ENCODE measurements around the gene ITGB7.
"Not testable (repeated sequence)": the region's sequence is repeated elsewhere in the genome, so short reads cannot be mapped to it uniquely, and the experiment has no call there.

The ITGB7 gene

GRCh38 chr12:53176750-53177149 is 30.3 kb downstream of the ITGB7 start:
- DNase-seq: no peak

GRCh38 chr12:53174881-53175491 is 32.1 kb downstream of the ITGB7 start:
- no peak for DNase-seq

- DNase-seq: no peak
Measured at GRCh38 chr12:53173085-53173715, 33.9 kb downstream of the ITGB7 start.

- DNase-seq: no peak
Measured at GRCh38 chr12:53172352-53172751, 34.7 kb downstream of the ITGB7 start.

GRCh38 chr12:53171725-53172329 is 35.2 kb downstream of the ITGB7 start:
- DNase-seq: no peak

GRCh38 chr12:53170876-53171724 is 36.0 kb downstream of the ITGB7 start:
- no peak for DNase-seq

- DNase-seq: no peak
Measured at GRCh38 chr12:53170215-53170614, 36.8 kb downstream of the ITGB7 start.

- no peak for DNase-seq
Measured at GRCh38 chr12:53169644-53170043, 37.4 kb downstream of the ITGB7 start.

- no peak for DNase-seq
Measured at GRCh38 chr12:53166837-53167236, 40.2 kb downstream of the ITGB7 start.

GRCh38 chr12:53163008-53163407 is 44.0 kb downstream of the ITGB7 start:
- DNase-seq: not testable (repeated sequence)

- DNase-seq: no peak
Measured at GRCh38 chr12:53161119-53161911, 45.7 kb downstream of the ITGB7 start.

GRCh38 chr12:53160673-53161072 is 46.4 kb downstream of the ITGB7 start:
- no peak for DNase-seq

GRCh38 chr12:53160000-53160399 is 47.1 kb downstream of the ITGB7 start:
- no peak for DNase-seq

- DNase-seq: peak; percentile 79
Measured at GRCh38 chr12:53159195-53159839, 47.7 kb downstream of the ITGB7 start.

- DNase-seq: no peak
Measured at GRCh38 chr12:53152390-53152789, 54.7 kb downstream of the ITGB7 start.

- DNase-seq: no peak
Measured at GRCh38 chr12:53151039-53151438, 56.0 kb downstream of the ITGB7 start.

GRCh38 chr12:53147653-53148052 is 59.4 kb downstream of the ITGB7 start:
- DNase-seq: no peak

- no peak for DNase-seq
Measured at GRCh38 chr12:53147181-53147580, 59.9 kb downstream of the ITGB7 start.

- no peak for DNase-seq
Measured at GRCh38 chr12:53145383-53146260, 61.4 kb downstream of the ITGB7 start.

GRCh38 chr12:53143355-53143754 is 63.7 kb downstream of the ITGB7 start:
- no peak for DNase-seq
